OCI-LY7 (cell line): ENCODE data around the gene ELL. TPM values are rescaled to one million over a fixed set of nuclear protein-coding genes. Genes with fewer than 3 reads are reported as not detected.
A peak's percentile ranks its signal among the peaks of the same experiment; 100 is the strongest.

Experiments used
- BruUV-seq: library from RNA; stranded (reverse); fragments of 400-500 nt; replicated peaks from 2 replicates; lab custom pipeline; 2021; lab: Mats Ljungman, UMichigan
- CTCF ChIA-PET: fragments of 300-600 bp; sonication (Branson Sonifier 250); formaldehyde crosslinking; loops from one replicate; lab custom pipeline; 2022; ENCODE audit warnings: antibody characterized with exemption; ENCODE audit not compliant: unreplicated experiment; lab: Charles Lee
- POLR2A ChIA-PET: fragments of 300-600 bp; sonication (Branson Sonifier 250); formaldehyde crosslinking; loops from one replicate; lab custom pipeline; 2022; ENCODE audit warnings: antibody characterized with exemption; lab: Charles Lee
- DNase-seq: peaks from one replicate; pipeline ENCODE4 v3.0.0-alpha.2; 2015; ENCODE audit warnings: low spot score
- H2AFZ ChIP-seq: fragments of 200-600 bp; sonication (generic), shearing (Covaris generic); 2 replicates; pipeline ENCODE4 v1.6.1; 2014; ENCODE audit warnings: mild to moderate bottlenecking, antibody characterized with exemption, low read length, moderate library complexity
- H3K27ac ChIP-seq: fragments of 200-600 bp; sonication (generic); 2 replicates; pipeline ENCODE4 v1.5.1; 2014; ENCODE audit warnings: mixed run types, low read depth, mild to moderate bottlenecking, moderate library complexity, low read length, inconsistent platforms; ENCODE audit not compliant: poor library complexity, severe bottlenecking
- H3K36me3 ChIP-seq: fragments of 200-600 bp; sonication (generic); 2 replicates; pipeline ENCODE4 v1.6.1; 2014; ENCODE audit warnings: mild to moderate bottlenecking, antibody characterized with exemption, low read length, moderate library complexity, mixed read lengths; ENCODE audit not compliant: insufficient read depth
- H3K4me1 ChIP-seq: fragments of 200-600 bp; sonication (generic); 2 replicates; pipeline ENCODE4 v1.5.1; 2014; ENCODE audit warnings: mild to moderate bottlenecking, low read length; ENCODE audit not compliant: insufficient read depth, poor library complexity, severe bottlenecking
- H3K4me2 ChIP-seq: fragments of 200-600 bp; sonication (generic); 2 replicates; pipeline ENCODE4 v1.6.1; 2014; ENCODE audit warnings: mild to moderate bottlenecking, low read length
- H3K4me3 ChIP-seq: fragments of 200-600 bp; sonication (generic); 2 replicates; pipeline ENCODE4 v1.5.1; 2014; ENCODE audit warnings: mild to moderate bottlenecking, low read depth, low read length; ENCODE audit not compliant: poor library complexity, severe bottlenecking
- H3K79me2 ChIP-seq: fragments of 200-600 bp; sonication (generic); 2 replicates; pipeline ENCODE4 v1.6.1; 2016; ENCODE audit warnings: low read depth, mild to moderate bottlenecking, low read length, moderate library complexity, mixed read lengths; ENCODE audit not compliant: insufficient read depth
- H3K9me2 ChIP-seq: fragments of 200-600 bp; sonication (generic); 2 replicates; pipeline ENCODE4 v1.6.1; 2016; ENCODE audit warnings: mild to moderate bottlenecking, low read length, mixed read lengths; ENCODE audit not compliant: insufficient read depth
- H3K9me3 ChIP-seq: fragments of 200-600 bp; sonication (generic); 2 replicates; pipeline ENCODE4 v1.6.1; 2014; ENCODE audit warnings: mild to moderate bottlenecking, mixed run types, low read length, mixed read lengths
- H4K20me1 ChIP-seq: fragments of 200-600 bp; sonication (generic); 2 replicates; pipeline ENCODE4 v1.6.1; 2014; ENCODE audit warnings: mild to moderate bottlenecking, antibody characterized with exemption, low read length, moderate library complexity, mixed read lengths; ENCODE audit not compliant: insufficient read depth
- CTCF ChIP-seq: fragments of 200-600 bp; sonication (generic); conservative IDR thresholded peaks from 2 replicates; pipeline ENCODE4 v1.5.1; 2014; ENCODE audit warnings: mild to moderate bottlenecking, antibody characterized with exemption, low read length, moderate library complexity, mixed read lengths
- EZH2phosphoT487 ChIP-seq: fragments of 200-600 bp; sonication (generic); IDR thresholded peaks from 2 replicates; pipeline ENCODE4 v1.6.1; 2018; ENCODE audit warnings: low read depth, borderline replicate concordance, mild to moderate bottlenecking, mixed run types, antibody characterized with exemption, low read length, moderate library complexity, mixed read lengths
- intact Hi-C: fragments of 100-400 bp; cut with micrococcal nuclease; formaldehyde crosslinking; loops from one replicate; pipeline ENCODE4 v1.10.0; 2022; ENCODE audit not compliant: unreplicated experiment
- total RNA-seq, 2 experiments: library from RNA; depleted of rRNA in 1 of 2; stranded (reverse); fragments of >200 nt in 1 of 2; shearing (Covaris generic) in 1 of 2; gene quantifications; 2 replicates each; pipeline ENCODE4 v1.2.3, GENCODE V29; 2014 to 2022

The ELL gene
- total RNA-seq, 2 experiments from 2014 or later: 14.4 to 24.6 TPM

DNA sequence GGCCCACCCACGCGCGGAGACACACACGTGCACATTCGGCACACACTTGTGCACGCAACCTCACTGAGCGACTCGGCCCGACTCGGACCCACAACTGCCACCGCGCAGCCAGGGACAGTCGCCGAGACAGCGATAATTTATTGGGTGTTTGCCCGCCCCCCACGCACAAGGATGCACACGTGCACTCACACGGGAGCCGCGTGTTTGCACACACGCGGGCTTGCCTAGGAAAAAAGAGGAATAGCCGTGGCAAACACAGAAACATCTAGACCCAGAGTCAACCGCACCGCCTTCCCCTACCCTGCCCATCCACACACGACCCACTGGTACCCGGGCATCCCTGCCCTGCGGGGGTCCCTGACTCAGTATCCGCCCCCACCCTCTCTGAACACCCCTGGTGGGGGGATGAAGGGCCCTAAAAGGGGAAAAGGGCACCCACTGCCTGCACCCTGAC lies 103.8 kb downstream of the ELL start:
- H3K4me3 ChIP-seq: no peak overlapping the region
- no peak for DNase-seq
- H3K4me1 ChIP-seq: peaks cover 75% of the 10 kb centered on the region
- H4K20me1 ChIP-seq: no peaks in the 10 kb centered on the region
- TF ChIP-seq CTCF: no peak
- no peak for TF ChIP-seq EZH2phosphoT487
- BruUV-seq: no TSS peak
- H3K4me2 ChIP-seq: peak overlapping the region; percentile 71
- H3K9me3 ChIP-seq: no peaks in the 10 kb centered on the region
- ChIA-PET POLR2A (interaction anchor here (0.6 to 1.7 kb wide), 3 partner anchors 24 to 96 kb away, joined by 3 read pairs; partner anchors contain the start of gene LSM4), CTCF (no interaction called here)
- intact Hi-C loops: no loop called here
- H3K79me2 ChIP-seq: peaks cover 14% of the 10 kb centered on the region; the same call in 1 of the 2 replicates
- H3K9me2 ChIP-seq: no peaks in the 10 kb centered on the region
- no peak overlapping the region for H3K27ac ChIP-seq
- no peaks in the 10 kb centered on the region for H3K36me3 ChIP-seq
- no peak overlapping the region for H2AFZ ChIP-seq

GRCh38 chr19:18417250-18418028 lies 104.4 kb downstream of the ELL start:
- intact Hi-C loops: no loop called here
- Histone ChIP-seq H3K9me3 (no peaks in the 10 kb centered on the region), H3K27ac (no peak overlapping the region), H3K36me3 (no peaks in the 10 kb centered on the region), H3K4me2 (peak overlapping the region; percentile 71), H3K4me1 (peaks cover 69% of the 10 kb centered on the region), H3K79me2 (peaks cover 11% of the 10 kb centered on the region; the same call in 1 of the 2 replicates), H4K20me1 (no peaks in the 10 kb centered on the region), H2AFZ (no peak overlapping the region), H3K9me2 (no peaks in the 10 kb centered on the region), H3K4me3 (no peak overlapping the region)
- no TSS peak for BruUV-seq
- ChIA-PET CTCF (no interaction called here), POLR2A (interaction anchor here (0.6 to 1.7 kb wide), 2 partner anchors 71 to 95 kb away, joined by 3 read pairs; partner anchors contain the start of gene LSM4)
- no peak for TF ChIP-seq EZH2phosphoT487
- TF ChIP-seq CTCF: no peak
- no peak for DNase-seq

- H3K9me3 ChIP-seq: no peaks in the 10 kb centered on the region
- H3K27ac ChIP-seq: no peak overlapping the region
- no TSS peak for BruUV-seq
- H3K4me3 ChIP-seq: no peak overlapping the region
- TF ChIP-seq EZH2phosphoT487 (no peak), CTCF (no peak)
- ChIA-PET CTCF (no interaction called here), POLR2A (no interaction called here)
- H3K36me3 ChIP-seq: no peaks in the 10 kb centered on the region
- H3K4me1 ChIP-seq: peaks cover 62% of the 10 kb centered on the region
- H3K4me2 ChIP-seq: peak overlapping the region; percentile 71
- no peaks in the 10 kb centered on the region for H4K20me1 ChIP-seq
- no peak overlapping the region for H2AFZ ChIP-seq
- intact Hi-C loops: no loop called here
- H3K9me2 ChIP-seq: no peaks in the 10 kb centered on the region
- peaks cover 5% of the 10 kb centered on the region; the same call in 1 of the 2 replicates for H3K79me2 ChIP-seq
- DNase-seq: no peak
Observed at GRCh38 chr19:18416778-18417249, 105.1 kb downstream of the ELL start.
